Endothelial cell of umbilical vein (primary cell): Measurements from ENCODE around the gene NEDD4. TPM values are rescaled to one million over a fixed set of nuclear protein-coding genes. Genes with fewer than 3 reads are reported as not detected.
"Not testable (repeated sequence)": the region's sequence is repeated elsewhere in the genome, so short reads cannot be mapped to it uniquely, and the experiment has no call there.

Experiments used
- BruUV-seq: library from RNA; stranded (reverse); fragments of 400-500 nt; replicated peaks from 2 replicates; lab custom pipeline; 2021; lab: Mats Ljungman, UMichigan
- CTCF ChIA-PET: fragments of 300-600, 350-600 bp; sonication (Branson Sonifier 250); formaldehyde crosslinking; loops from one replicate; lab custom pipeline; 2021; ENCODE audit warnings: antibody characterized with exemption, inconsistent platforms; lab: Charles Lee
- POLR2A ChIA-PET: fragments of 300-600, 350-600 bp; sonication (Branson Sonifier 250); formaldehyde crosslinking; loops from one replicate; lab custom pipeline; 2021; ENCODE audit warnings: antibody characterized with exemption, inconsistent platforms; lab: Charles Lee
- DNase-seq: peaks from one replicate; pipeline ENCODE4 v3.0.0-alpha.2; 2011; ENCODE audit warnings: low read depth, low spot score
- FAIRE-seq: peaks from 2 replicates; lab custom pipeline; 2011; peaks lifted over from hg19 to GRCh38; lab: Jason Lieb, UNC
- H2AFZ ChIP-seq: 2 replicates; pipeline ENCODE4 v1.6.0; 2012; ENCODE audit warnings: low read depth, low read length, control low read depth, inconsistent platforms
- H3K27ac ChIP-seq: 2 replicates; pipeline ENCODE4 v1.5.1; 2011; ENCODE audit warnings: low read depth, mild to moderate bottlenecking, control low read depth, low read length, moderate library complexity; ENCODE audit not compliant: insufficient read depth
- H3K27me3 ChIP-seq, 2 experiments: 2 replicates each; pipeline versions ENCODE4 v1.6.0 to v1.6.1; 2011; ENCODE audit warnings: low read length in 2 of 2, mixed read lengths in 1 of 2; ENCODE audit not compliant: control insufficient read depth in 2 of 2, insufficient read depth in 2 of 2
- H3K36me3 ChIP-seq, 2 experiments: 2 replicates in 1 of 2; 3 replicates in 1 of 2; pipeline ENCODE4 v1.5.1; 2011; ENCODE audit warnings: low read length in 2 of 2, mild to moderate bottlenecking in 1 of 2, moderate library complexity in 1 of 2; ENCODE audit not compliant: control insufficient read depth in 2 of 2, insufficient read depth in 2 of 2; ENCODE audit errors: extremely low read depth in 1 of 2
- H3K4me1 ChIP-seq: 3 replicates; pipeline ENCODE4 v1.5.1; 2011; ENCODE audit warnings: mild to moderate bottlenecking, low read length; ENCODE audit not compliant: control insufficient read depth, insufficient read depth; ENCODE audit errors: extremely low read depth
- H3K4me2 ChIP-seq: 2 replicates; pipeline ENCODE4 v1.6.1; 2011; ENCODE audit warnings: low read length, control low read depth, mixed read lengths; ENCODE audit not compliant: insufficient read depth
- H3K4me3 ChIP-seq, 3 experiments: fragments of 200-600 bp in 1 of 3; sonication (generic), shearing (Covaris generic) in 1 of 3; replicated peaks in 1 of 3; 2 replicates each; pipeline ENCODE4 v1.5.1; 2011 to 2016; ENCODE audit warnings: control low read depth in 3 of 3, low read length in 3 of 3, mild to moderate bottlenecking in 2 of 3, inconsistent platforms in 1 of 3, low read depth in 1 of 3, moderate library complexity in 1 of 3; ENCODE audit not compliant: insufficient read depth in 1 of 3
- H3K79me2 ChIP-seq: 2 replicates; pipeline ENCODE4 v1.6.0; 2012; ENCODE audit warnings: low read length, inconsistent platforms; ENCODE audit not compliant: control insufficient read depth, insufficient read depth
- H3K9ac ChIP-seq: replicated peaks from 2 replicates; pipeline ENCODE3; 2011; ENCODE audit warnings: low read length, control low read depth; ENCODE audit not compliant: insufficient read depth; ENCODE audit errors: extremely low read depth
- H3K9me1 ChIP-seq: replicated peaks from 3 replicates; pipeline ENCODE4 v1.6.0; 2011; ENCODE audit warnings: mild to moderate bottlenecking, low read length; ENCODE audit not compliant: control insufficient read depth, insufficient read depth; ENCODE audit errors: extremely low read depth
- H3K9me3 ChIP-seq: replicated peaks from 2 replicates; pipeline ENCODE4 v1.5.1; 2012; ENCODE audit warnings: low read length, inconsistent platforms; ENCODE audit not compliant: control insufficient read depth, insufficient read depth
- H4K20me1 ChIP-seq: replicated peaks from 2 replicates; pipeline ENCODE3; 2011; ENCODE audit warnings: mild to moderate bottlenecking, low read length; ENCODE audit not compliant: control insufficient read depth, insufficient read depth; ENCODE audit errors: extremely low read depth
- GATA2 ChIP-seq: IDR thresholded peaks from 2 replicates; pipeline ENCODE4 v1.7.0; 2011; ENCODE audit warnings: low read depth, mild to moderate bottlenecking, moderate library complexity, mixed read lengths, low read length; ENCODE audit not compliant: insufficient read length, insufficient read depth
- JUN ChIP-seq: IDR thresholded peaks from 2 replicates; pipeline ENCODE4 v1.6.1; 2011; ENCODE audit warnings: borderline replicate concordance, low read depth; ENCODE audit not compliant: insufficient read length, insufficient read depth
- dilution Hi-C: fragments of 300-500 bp; cut with MboI; formaldehyde crosslinking; loops from one replicate; pipeline ENCODE4 v1.15.0; 2019; ENCODE audit warnings: low sequenced_read_pairs; ENCODE audit not compliant: extremely low pct_ligation_motif_present
- intact Hi-C: fragments of 100-400 bp; cut with micrococcal nuclease; formaldehyde crosslinking; loops from one replicate; pipeline ENCODE4 v1.10.0; 2022
- polyA plus RNA-seq, 4 experiments: library from polyadenylated mRNA; depleted of rRNA in 3 of 4; stranded (reverse) in 3 of 4; unstranded in 1 of 4; fragments of >200 nt; gene quantifications; 2 replicates each; pipeline versions ENCODE4 v1.2.1 to v1.2.3, GENCODE V29; 2011 to 2012; ENCODE audit warnings: missing spikeins in 1 of 4
- total RNA-seq: library from RNA; stranded (reverse); gene quantifications from 2 replicates; pipeline ENCODE4 v1.2.3, GENCODE V29; 2021
- TF ChIP-seq, protein P1 (sequence below), 2 donors: IDR thresholded peaks; 1 replicate in 1 of 2; 2 replicates in 1 of 2; pipeline ENCODE4 v1.5.1; 2011; ENCODE audit warnings: low read length in 2 of 2, mild to moderate bottlenecking in 2 of 2, moderate library complexity in 2 of 2, control low read depth in 1 of 2, inconsistent platforms in 1 of 2, low read depth in 1 of 2; ENCODE audit not compliant: insufficient read depth in 1 of 2; ENCODE audit errors: extremely low read depth in 1 of 2

The NEDD4 gene
- total and polyA plus RNA-seq, 2 donors (not counting 3 experiments of a cell fraction or from before 2014, with no cell fraction given): 9.2 to 39.0 TPM

DNA sequence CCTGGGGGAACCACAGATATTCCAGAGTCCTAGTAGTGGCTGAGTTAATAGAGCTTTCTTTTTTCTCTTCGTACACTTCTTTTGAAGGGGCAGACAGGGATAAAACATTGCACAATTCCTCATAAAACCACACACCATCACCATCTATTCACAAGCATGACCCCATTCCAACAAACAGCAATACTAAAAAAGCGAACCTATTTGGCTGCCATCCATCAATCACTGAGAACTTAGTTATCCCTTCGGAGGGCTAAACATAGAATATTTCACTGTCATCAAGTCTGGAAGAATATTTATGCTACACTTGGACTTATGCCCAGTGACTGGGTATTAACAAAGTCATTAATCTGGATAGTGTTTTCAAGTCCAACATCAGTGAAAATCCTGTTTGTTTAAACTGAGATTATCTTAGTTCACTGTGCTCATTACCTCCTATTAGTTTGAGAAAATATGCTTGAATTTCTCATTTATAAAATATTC lies 170.2 kb downstream of the NEDD4 start:
- intact Hi-C loops: no loop called here
- Histone ChIP-seq H3K27me3 (peaks cover 0 to 2% of the 10 kb centered on the region in 2 experiments), H3K9me1 (no peaks in the 10 kb centered on the region), H3K4me3 (no peak overlapping the region), H3K4me2 (no peak overlapping the region), H3K9ac (no peak overlapping the region), H3K79me2 (no peaks in the 10 kb centered on the region), H2AFZ (no peak overlapping the region), H3K4me1 (no peaks in the 10 kb centered on the region), H3K36me3 (peaks cover 0 to 3% of the 10 kb centered on the region in 2 experiments), H3K9me3 (no peaks in the 10 kb centered on the region), H4K20me1 (no peaks in the 10 kb centered on the region), H3K27ac (no peak overlapping the region)
- TF ChIP-seq GATA2 (no peak), JUN (no peak)
- TF ChIP-seq, protein P1, sequence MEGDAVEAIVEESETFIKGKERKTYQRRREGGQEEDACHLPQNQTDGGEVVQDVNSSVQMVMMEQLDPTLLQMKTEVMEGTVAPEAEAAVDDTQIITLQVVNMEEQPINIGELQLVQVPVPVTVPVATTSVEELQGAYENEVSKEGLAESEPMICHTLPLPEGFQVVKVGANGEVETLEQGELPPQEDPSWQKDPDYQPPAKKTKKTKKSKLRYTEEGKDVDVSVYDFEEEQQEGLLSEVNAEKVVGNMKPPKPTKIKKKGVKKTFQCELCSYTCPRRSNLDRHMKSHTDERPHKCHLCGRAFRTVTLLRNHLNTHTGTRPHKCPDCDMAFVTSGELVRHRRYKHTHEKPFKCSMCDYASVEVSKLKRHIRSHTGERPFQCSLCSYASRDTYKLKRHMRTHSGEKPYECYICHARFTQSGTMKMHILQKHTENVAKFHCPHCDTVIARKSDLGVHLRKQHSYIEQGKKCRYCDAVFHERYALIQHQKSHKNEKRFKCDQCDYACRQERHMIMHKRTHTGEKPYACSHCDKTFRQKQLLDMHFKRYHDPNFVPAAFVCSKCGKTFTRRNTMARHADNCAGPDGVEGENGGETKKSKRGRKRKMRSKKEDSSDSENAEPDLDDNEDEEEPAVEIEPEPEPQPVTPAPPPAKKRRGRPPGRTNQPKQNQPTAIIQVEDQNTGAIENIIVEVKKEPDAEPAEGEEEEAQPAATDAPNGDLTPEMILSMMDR (IDR thresholded peaks at IDR 0.05; ENCODE audit: extremely low read depth in 1 of 2, insufficient read depth in 1 of 2, low read depth in 1 of 2, low read length in 2 of 2): no peak
- ChIA-PET POLR2A (no interaction called here), CTCF (interaction anchor here (0.7 to 1.0 kb wide), 2 partner anchors 23 to 74 kb away, joined by 3 to 4 read pairs; no protein-coding TSS in a partner anchor)
- FAIRE-seq: peak; percentile 24
- no TSS peak for BruUV-seq
- dilution Hi-C loops: no loop called here
- DNase-seq: peak; percentile 83

DNA sequence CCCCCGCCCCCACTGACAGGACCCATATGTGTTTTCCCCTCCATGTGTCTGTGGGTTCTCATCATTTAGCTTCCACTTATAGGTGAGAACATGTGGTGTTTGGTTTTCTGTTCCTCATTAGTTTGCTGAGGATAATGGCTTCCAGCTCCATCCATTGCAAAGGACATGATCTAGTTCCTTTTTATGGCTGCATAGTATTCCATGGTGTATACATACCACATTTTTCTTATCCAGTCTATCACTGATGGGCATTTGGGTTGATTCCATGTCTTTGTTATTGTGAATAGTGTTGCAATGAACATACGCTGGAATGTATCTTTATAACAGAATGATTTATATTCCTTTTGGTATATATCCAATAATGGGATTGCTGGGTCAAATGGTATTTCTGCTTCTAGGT lies 171.7 kb downstream of the NEDD4 start:
- H3K4me3 ChIP-seq, intact Hi-C loops, H3K27ac ChIP-seq, FAIRE-seq, H3K4me2 ChIP-seq, H3K9me3 ChIP-seq, POLR2A ChIA-PET, H3K4me1 ChIP-seq, H3K9me1 ChIP-seq, H3K36me3 ChIP-seq, H2AFZ ChIP-seq, H4K20me1 ChIP-seq, BruUV-seq, DNase-seq, dilution Hi-C loops, H3K9ac ChIP-seq, H3K27me3 ChIP-seq, H3K79me2 ChIP-seq: not testable (repeated sequence)
- CTCF ChIA-PET: interaction anchor here (2.2 kb wide), 1 partner anchor 25 kb away, joined by 8 read pairs; no protein-coding TSS in a partner anchor
